ENCODE results near the gene DENND10. TPM values are rescaled to one million over a fixed set of nuclear protein-coding genes. Genes with fewer than 3 reads are reported as not detected.

Gene DENND10, protein sequence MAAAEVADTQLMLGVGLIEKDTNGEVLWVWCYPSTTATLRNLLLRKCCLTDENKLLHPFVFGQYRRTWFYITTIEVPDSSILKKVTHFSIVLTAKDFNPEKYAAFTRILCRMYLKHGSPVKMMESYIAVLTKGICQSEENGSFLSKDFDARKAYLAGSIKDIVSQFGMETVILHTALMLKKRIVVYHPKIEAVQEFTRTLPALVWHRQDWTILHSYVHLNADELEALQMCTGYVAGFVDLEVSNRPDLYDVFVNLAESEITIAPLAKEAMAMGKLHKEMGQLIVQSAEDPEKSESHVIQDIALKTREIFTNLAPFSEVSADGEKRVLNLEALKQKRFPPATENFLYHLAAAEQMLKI
- total RNA-seq (41.9 and 52.3 TPM in 2 replicates), polyA plus RNA-seq (73.3 and 77.4 TPM in 2 replicates)

DNA sequence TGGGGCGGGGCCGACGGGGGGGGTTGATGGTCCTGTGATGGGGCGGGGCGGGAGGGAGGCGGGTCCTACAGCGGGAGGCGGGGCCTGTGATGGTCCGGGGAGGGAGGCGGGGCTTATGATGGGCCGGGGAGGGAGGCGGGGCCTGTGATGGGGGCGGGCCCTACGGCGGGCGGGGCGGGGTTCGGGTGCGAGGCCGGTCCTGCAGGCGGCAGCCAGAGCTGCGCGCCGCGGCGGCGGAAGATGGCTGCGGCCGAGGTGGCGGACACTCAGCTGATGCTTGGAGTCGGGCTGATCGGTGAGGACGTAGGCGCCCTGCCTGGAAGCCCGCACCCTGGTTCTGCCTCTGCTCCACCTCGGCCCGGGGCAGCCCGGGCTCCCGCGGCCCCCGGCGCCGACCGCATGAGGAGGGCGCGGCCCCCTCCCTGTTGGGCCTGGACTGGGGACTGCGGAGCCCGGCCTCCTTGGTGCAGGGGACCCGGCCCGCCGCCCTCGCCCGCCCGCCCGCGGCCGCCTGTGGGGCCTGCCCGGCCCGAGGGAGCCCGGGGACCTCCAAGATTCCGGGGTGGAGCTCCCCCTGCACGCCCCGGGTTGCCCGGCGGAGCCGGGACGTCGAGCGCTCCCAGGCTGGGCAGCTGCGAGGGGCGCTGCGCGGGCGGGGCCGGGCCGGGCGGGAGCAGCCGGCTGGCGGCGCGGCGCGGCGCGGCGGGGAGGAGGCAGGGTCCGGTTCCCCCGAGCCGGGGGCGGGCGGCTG lies at the start of gene DENND10:
DENND10 (plus strand) TSS at position 211 of the 751 bp plus-strand sequence; CDS start at position 241, 30 bp downstream.
- Histone ChIP-seq H3K27me3 (no peaks in the 10 kb centered on the region), H3K27ac (no peak within 1 kb of the TSS), H3K9me3 (ENCODE audit: low read depth) (no peaks in the 10 kb centered on the region), H3K4me1 (ENCODE audit: low read depth) (no peaks in the 10 kb centered on the region), H3K36me3 (peaks cover 13% of the 10 kb centered on the region), H3K4me3 (peak within 1 kb of the TSS; percentile 87)
- TF ChIP-seq, protein P1, sequence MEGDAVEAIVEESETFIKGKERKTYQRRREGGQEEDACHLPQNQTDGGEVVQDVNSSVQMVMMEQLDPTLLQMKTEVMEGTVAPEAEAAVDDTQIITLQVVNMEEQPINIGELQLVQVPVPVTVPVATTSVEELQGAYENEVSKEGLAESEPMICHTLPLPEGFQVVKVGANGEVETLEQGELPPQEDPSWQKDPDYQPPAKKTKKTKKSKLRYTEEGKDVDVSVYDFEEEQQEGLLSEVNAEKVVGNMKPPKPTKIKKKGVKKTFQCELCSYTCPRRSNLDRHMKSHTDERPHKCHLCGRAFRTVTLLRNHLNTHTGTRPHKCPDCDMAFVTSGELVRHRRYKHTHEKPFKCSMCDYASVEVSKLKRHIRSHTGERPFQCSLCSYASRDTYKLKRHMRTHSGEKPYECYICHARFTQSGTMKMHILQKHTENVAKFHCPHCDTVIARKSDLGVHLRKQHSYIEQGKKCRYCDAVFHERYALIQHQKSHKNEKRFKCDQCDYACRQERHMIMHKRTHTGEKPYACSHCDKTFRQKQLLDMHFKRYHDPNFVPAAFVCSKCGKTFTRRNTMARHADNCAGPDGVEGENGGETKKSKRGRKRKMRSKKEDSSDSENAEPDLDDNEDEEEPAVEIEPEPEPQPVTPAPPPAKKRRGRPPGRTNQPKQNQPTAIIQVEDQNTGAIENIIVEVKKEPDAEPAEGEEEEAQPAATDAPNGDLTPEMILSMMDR (IDR thresholded peaks at IDR 0.05; ENCODE audit: low read depth, low read length), result no peak
- DNase-seq (ENCODE audit: low read depth in 1 of 2, low spot score in 1 of 2), result peak; percentile 90 to 91

DNA sequence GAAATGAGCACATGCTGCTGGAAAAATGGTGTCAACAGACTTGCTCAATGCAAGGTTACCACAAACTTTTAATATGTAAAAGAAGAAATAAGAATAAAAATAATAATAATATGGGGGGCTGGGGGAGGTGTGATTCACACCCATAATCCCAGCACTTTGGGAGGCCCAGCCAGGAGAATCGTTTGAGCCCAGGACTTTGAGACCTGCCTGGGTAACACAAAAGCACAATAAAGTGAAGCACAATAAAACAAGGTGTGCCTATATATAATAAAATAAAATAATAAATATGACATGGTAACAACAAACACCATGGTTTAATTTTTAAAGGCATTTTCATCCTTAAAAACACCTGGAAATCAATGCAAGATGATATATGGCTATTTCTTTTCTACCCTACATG lies 48.4 kb upstream of the DENND10 start:
- Histone ChIP-seq H3K27ac (no peak overlapping the region), H3K9me3 (ENCODE audit: low read depth) (no peaks in the 10 kb centered on the region), H3K4me3 (no peak overlapping the region), H3K4me1 (ENCODE audit: low read depth) (no peaks in the 10 kb centered on the region), H3K27me3 (no peaks in the 10 kb centered on the region), H3K36me3 (peaks cover 90% of the 10 kb centered on the region)
- TF ChIP-seq, protein P1 (IDR thresholded peaks at IDR 0.05; ENCODE audit: low read depth, low read length), result no peak
- DNase-seq (ENCODE audit: low read depth in 1 of 2, low spot score in 1 of 2), result no peak

DNA sequence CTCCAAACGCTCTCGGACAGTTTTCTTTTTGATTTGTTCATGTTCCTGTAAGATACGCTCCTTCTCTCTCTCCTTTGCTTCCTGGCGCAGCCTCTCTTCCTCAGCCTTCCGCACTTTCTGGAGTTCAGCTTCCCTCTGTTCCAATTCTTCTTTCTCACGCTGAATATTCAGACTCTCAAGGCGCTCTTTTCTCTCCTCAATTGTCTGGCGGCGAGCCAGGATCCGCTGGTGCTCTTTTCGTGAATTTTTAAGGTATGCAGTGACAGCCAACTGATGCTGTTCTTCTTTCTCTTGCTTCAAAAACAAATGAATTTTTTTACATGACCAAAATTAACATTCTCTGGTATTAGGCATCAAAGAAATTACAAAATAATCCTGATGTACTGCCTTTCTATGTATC lies 45.9 kb upstream of the DENND10 start:
- H3K27me3 ChIP-seq, result no peaks in the 10 kb centered on the region
- H3K36me3 ChIP-seq, result peaks cover 86% of the 10 kb centered on the region
- TF ChIP-seq, protein P1 (IDR thresholded peaks at IDR 0.05; ENCODE audit: low read depth, low read length), result no peak
- no peak for DNase-seq (ENCODE audit: low read depth in 1 of 2, low spot score in 1 of 2)
- no peak overlapping the region for H3K4me3 ChIP-seq
- no peaks in the 10 kb centered on the region for H3K9me3 ChIP-seq (ENCODE audit: low read depth)
- H3K27ac ChIP-seq, result no peak overlapping the region
- H3K4me1 ChIP-seq (ENCODE audit: low read depth), result no peaks in the 10 kb centered on the region

DNA sequence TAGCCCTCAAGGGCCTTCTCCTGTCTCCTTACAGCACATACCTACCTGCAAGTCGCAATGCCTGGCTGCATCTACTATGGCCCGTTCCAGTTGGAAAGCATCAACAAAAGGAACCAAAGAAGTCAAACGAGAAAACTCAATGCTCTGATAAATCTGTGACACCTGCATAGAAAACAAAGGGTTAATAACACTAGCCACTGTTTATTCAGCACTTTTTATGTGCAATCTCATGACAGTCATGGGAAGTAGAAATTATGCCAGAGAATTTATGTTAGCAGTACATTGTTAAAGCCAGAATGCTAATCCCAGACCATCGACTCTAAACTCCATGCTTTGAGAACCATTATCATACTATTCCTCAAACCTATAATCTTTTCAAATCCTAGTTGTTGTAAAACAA lies 44.4 kb upstream of the DENND10 start:
- H3K27me3 ChIP-seq, result no peaks in the 10 kb centered on the region
- no peak for DNase-seq (ENCODE audit: low read depth in 1 of 2, low spot score in 1 of 2)
- H3K4me3 ChIP-seq, result no peak overlapping the region
- TF ChIP-seq, protein P1 (IDR thresholded peaks at IDR 0.05; ENCODE audit: low read depth, low read length), result no peak
- H3K4me1 ChIP-seq (ENCODE audit: low read depth), result no peaks in the 10 kb centered on the region
- peaks cover 88% of the 10 kb centered on the region for H3K36me3 ChIP-seq
- H3K27ac ChIP-seq, result no peak overlapping the region
- no peaks in the 10 kb centered on the region for H3K9me3 ChIP-seq (ENCODE audit: low read depth)

DNA sequence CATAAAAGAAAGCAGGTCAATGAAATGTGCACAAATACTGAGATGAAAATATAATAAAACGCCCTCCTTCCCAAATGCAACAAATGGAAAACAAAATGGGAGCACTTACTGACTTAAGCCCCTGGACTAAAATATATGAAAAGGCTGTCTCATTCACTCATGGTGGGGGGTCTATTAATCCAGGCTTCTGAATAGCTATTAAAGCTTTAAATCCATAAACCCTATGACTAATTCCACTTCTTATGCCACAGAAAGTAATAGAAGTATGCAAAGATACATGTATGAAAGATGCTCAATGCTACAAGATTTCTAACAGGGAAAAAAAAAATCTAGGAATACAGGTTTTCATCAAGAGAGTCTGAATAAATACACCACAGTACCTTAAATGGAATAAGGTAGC lies 43.8 kb upstream of the DENND10 start:
- Histone ChIP-seq H3K4me3 (no peak overlapping the region), H3K27me3 (no peaks in the 10 kb centered on the region)
- TF ChIP-seq, protein P1 (IDR thresholded peaks at IDR 0.05; ENCODE audit: low read depth, low read length), result no peak

More for the DNA sequence above, 43.8 kb upstream of the DENND10 start:
- no peak overlapping the region for H3K27ac ChIP-seq
- peaks cover 88% of the 10 kb centered on the region for H3K36me3 ChIP-seq
- no peak for DNase-seq (ENCODE audit: low read depth in 1 of 2, low spot score in 1 of 2)
- no peaks in the 10 kb centered on the region for H3K9me3 ChIP-seq (ENCODE audit: low read depth)
- H3K4me1 ChIP-seq (ENCODE audit: low read depth), result no peaks in the 10 kb centered on the region
